GM12874 (cell line): ENCODE data around the gene SYCN.

Experiments used
- TF ChIP-seq, protein P1 (sequence below): IDR thresholded peaks from 2 replicates; pipeline ENCODE4 v1.5.1; 2011; ENCODE audit warnings: low read depth, mild to moderate bottlenecking, control low read depth, low read length, moderate library complexity; ENCODE audit not compliant: insufficient read depth

The SYCN gene

DNA sequence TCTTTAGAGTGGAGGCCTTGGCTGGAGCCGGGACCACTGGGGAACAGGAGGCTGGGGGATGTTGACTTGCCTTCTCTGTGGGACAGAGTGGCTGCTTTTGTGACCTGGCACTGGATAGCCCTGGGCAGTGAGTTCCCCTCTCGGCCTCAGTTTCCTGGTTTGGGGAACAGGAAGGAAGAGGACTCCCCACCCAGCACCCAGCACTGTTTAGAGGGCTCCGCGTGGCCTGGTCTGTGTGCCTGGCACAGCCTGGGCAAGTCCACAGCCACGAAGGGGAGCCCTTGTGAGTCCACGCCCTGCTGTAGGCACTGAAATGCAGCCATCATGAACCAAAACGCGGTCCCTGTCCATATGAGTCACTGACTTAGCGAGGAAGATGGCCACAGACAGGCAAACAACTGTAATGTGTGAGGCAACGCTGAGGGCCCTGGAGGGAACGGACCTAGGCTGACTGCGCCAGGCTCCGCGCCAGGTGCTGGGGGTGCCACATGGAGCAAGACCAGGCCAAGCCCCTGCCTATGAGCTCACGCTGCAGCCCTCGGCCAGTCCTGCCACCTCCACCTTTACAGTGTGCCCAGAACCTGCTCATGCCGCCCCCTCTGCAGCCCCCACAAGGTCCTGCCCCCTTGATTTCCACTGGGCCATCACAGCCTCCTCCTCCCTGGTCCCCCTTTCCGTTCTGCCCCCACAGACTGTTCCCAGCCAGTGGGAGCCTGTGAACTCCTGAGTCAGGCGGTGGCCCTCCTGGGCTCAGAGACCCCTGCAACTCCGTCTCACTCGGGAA lies 43.0 kb downstream of the SYCN start:
- TF ChIP-seq, protein P1, sequence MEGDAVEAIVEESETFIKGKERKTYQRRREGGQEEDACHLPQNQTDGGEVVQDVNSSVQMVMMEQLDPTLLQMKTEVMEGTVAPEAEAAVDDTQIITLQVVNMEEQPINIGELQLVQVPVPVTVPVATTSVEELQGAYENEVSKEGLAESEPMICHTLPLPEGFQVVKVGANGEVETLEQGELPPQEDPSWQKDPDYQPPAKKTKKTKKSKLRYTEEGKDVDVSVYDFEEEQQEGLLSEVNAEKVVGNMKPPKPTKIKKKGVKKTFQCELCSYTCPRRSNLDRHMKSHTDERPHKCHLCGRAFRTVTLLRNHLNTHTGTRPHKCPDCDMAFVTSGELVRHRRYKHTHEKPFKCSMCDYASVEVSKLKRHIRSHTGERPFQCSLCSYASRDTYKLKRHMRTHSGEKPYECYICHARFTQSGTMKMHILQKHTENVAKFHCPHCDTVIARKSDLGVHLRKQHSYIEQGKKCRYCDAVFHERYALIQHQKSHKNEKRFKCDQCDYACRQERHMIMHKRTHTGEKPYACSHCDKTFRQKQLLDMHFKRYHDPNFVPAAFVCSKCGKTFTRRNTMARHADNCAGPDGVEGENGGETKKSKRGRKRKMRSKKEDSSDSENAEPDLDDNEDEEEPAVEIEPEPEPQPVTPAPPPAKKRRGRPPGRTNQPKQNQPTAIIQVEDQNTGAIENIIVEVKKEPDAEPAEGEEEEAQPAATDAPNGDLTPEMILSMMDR = no peak

DNA sequence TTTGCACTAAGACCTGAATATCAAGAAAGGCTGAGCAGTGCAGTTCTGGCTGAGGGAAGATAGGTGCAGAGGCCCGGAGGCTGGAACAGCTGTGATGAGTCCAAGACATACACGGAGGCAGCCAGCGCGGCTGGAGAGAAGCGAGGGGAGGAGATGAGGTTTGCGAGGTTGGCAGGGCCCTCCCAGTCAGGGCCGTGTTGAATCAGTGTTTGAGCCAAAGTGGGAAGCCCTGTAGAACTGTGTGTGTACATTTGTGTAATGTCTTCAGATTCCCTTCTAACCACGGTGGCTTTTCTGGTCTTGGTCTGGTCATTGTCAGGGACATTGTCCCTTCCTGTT lies 43.6 kb downstream of the SYCN start:
- TF ChIP-seq, protein P1 = no peak

DNA sequence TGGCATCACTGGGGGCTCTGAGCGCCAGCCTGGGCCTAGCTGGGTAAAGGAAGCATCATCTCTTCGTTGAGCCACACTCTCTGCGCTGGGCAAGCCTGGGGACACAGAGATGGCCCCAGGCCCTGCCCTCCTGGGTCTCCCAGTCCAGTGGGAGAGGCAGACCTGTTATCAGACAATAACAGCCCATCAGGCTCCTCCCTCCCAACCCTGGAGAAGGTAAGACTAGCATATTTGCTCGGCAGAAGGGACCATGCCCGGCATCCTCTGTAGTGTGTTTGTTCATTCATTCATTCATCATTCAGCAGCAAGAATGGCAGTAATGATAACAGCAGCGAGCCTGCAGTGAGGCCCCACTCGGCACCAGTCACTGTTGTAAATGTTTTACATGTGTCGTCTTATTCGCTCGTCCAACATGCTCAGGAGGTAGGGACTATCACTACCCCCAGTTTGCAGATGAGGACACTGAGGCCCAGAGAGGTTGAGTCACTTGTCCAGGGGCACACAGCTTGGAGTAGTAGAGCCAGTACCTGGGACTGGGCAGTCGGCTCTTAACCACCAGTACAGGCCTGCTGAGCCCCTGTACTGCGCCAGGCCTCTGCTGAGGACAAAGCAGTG lies 45.3 kb downstream of the SYCN start:
- TF ChIP-seq, protein P1 = no peak

DNA sequence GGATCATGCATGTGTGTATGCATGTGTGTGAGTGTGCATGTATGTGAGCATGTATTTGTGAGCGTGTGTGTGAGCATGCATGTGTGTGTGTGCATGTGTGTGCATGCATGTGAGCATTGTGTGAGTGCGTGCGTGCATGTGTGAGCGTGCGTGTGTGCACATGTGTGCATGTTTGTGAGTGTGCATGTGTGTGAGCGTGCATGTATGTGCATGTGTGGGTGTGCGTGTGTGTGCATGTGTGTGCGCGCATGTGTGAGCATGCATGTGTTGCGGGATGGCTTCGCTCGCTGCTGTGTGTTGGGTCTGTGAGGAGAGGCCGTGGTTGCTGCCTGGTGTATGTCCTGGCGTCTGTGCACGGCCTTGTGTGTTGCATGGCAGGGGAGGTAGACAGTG lies 46.1 kb downstream of the SYCN start:
- TF ChIP-seq, protein P1 = no peak

DNA sequence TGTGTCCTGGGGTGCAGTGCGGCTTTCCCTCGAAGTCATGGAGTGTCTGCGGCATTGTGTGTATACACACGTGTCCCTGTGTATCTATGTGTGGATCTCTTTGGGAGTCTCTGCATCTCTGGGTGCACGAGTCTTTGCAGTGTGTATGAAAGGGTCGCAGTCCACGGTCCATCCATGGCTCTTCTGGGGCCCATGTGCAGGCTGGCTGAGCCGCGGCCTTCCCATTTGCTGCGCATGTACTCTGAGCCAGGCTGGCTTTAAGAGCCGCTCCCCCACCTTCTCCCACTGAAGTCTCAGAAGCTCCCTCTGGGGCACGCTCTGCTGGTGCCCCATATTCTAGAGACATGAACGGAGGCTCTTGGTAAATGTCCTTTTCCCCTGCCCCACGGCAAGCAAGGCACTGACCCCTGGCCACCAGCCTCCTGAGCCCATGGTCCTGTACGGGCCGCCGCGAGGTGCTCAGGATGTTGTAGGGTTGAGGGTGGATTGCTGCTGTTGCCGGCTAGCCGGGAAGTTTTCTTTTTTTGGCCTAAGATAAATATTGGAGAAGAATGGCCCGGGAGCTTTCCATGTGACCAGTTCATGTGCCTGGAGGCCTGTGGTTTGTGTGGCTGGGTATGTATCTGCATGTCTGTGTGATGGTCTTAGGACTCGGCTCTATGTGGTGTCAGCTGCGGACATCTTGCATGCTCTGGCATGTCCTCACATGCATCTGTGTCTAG lies 46.6 kb downstream of the SYCN start:
- TF ChIP-seq, protein P1 = no peak

DNA sequence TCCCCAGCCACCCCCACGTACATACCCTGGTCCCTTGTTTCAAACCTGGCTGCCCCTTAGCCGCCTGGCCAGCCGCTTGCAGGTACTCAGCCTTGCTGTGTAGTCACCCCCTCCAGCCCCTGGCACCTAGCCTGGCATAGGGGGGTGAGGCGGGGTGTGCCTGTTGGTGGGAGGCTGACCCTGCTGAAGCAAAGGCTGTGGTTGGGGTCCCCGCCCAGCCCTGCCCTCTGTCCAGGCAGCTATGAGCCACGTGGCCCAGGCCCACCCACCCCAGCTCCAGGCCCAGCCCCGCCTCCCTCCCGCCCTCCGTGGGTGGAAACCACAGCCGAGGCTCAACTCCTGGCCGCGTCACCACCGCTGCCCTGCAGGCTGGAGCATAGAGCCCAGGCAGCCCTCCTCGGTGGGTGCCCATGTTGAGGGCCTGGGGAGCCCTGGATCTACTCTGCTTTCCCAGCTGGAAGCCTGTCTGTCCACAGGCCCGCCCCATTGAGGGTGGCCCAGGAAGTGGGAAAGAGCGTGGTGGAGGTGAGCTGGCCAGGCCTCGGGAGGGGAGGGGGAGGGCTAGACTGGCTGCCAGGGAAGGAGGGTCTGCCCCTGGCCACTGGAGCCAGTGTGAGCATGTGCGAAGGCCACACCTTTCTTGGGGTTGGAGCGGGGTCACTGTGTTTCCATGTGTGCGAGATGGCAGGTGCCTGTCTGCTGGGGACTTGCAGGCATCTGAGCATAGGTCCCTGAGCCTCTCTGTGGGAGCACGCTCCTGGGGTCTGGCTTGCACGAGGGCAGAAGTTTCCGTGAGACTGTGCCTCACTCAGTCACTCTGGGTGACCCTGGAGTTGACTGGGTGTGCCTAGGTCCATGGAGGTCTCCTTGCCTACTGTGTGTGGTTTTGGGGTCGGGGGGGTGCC lies 47.5 kb downstream of the SYCN start:
- TF ChIP-seq, protein P1 = no peak
